AG09309 (cell line): ENCODE data around the gene BPIFA2.

Experiments
- DNase-seq: peaks from one replicate; pipeline ENCODE4 v3.0.0-alpha.2; 2010; ENCODE audit warnings: low read depth
- H3K4me3 ChIP-seq: 2 replicates; pipeline ENCODE4 v1.5.1; 2011; ENCODE audit warnings: mild to moderate bottlenecking, low read depth, low read length, moderate library complexity; ENCODE audit not compliant: control insufficient read depth
- TF ChIP-seq, protein P1 (sequence below): IDR thresholded peaks from 2 replicates; pipeline ENCODE4 v1.5.1; 2011; ENCODE audit warnings: mild to moderate bottlenecking, low read depth, low read length, inconsistent platforms; ENCODE audit not compliant: insufficient read depth, control insufficient read depth; ENCODE audit errors: missing control alignments

The BPIFA2 gene

DNA sequence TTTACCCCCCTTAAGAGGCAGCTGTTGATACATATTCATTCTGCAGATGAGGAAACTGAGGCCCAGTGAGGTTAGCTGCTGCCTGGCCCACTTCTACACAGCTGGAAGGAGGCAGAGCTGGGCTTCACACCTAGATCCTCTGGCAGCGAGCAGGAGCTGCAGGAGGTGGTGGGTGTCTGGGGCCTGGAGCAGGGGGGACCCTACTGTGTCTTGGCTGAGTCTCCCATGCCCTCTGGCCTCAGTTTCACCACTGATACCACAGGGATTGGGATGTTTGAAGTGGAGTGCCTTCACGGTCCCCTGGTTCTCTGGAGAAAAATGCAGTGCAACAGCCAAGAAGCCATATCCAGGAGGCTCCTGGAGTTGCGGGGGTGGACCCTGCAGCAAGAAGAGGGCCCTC lies 8.2 kb upstream of the BPIFA2 start:
- H3K4me3 ChIP-seq: no peak overlapping the region
- no peak for DNase-seq
- TF ChIP-seq, protein P1, sequence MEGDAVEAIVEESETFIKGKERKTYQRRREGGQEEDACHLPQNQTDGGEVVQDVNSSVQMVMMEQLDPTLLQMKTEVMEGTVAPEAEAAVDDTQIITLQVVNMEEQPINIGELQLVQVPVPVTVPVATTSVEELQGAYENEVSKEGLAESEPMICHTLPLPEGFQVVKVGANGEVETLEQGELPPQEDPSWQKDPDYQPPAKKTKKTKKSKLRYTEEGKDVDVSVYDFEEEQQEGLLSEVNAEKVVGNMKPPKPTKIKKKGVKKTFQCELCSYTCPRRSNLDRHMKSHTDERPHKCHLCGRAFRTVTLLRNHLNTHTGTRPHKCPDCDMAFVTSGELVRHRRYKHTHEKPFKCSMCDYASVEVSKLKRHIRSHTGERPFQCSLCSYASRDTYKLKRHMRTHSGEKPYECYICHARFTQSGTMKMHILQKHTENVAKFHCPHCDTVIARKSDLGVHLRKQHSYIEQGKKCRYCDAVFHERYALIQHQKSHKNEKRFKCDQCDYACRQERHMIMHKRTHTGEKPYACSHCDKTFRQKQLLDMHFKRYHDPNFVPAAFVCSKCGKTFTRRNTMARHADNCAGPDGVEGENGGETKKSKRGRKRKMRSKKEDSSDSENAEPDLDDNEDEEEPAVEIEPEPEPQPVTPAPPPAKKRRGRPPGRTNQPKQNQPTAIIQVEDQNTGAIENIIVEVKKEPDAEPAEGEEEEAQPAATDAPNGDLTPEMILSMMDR: no peak

DNA sequence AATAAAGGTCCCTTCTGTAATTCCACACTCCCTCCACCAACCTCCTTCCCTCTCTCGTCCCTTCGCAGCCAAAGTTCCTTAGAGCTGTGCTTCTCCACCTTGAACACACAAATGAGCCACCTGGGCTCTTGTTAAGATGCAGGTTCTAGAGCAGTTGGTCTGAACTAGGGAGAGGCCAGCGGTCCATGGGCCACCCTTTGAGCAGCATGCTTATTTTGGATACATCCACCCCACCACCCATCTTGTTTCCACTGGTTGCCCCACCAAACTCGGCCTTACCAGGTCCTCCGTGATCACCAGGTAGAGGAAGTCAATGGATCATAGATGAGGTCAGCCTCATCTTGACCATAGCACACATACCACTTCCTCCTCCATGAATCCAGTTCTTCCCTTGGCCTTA lies 7.3 kb upstream of the BPIFA2 start:
- DNase-seq: no peak

DNA sequence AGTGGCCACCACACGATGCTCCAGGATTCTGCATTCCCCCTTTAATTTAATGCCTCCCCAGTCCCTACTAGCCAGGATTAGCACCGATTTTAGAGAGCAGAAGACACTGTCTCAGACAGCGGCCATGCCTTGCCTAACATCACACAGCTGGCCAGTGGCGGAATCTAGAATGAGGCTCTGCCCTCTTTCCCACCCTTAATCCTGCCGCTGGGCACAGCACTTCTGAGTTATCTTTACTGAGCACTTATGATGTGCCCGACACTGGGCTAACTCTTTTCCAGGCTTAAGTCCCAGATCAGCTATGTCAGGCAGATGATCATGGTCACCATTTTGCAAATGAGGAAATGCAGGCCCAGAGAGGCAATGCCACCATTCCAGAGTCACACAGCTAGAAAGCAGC lies 5.6 kb upstream of the BPIFA2 start:
- DNase-seq: no peak
- TF ChIP-seq, protein P1: no peak

More for the DNA sequence above, 7.3 kb upstream of the BPIFA2 start:
- TF ChIP-seq, protein P1: no peak
- no peak overlapping the region for H3K4me3 ChIP-seq

DNA sequence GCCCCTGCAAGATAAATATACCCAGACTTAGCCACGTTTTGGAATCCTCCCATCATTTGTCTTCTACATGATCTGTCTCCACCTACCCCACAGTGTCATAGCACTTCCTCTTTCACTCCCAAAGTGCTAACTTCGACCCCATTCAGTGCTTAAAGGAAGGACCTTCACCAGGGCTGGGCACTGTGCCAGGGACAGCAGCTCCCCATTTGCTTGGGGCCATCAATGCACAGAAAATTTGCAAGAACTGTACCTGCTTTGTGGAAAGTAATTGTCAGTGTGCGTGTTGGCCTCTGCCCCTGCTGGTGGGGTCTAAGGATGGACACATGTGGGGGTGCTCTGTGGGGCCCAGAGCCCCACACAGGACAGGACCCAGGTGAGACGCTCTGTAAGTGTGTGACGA lies 5.2 kb upstream of the BPIFA2 start:
- no peak overlapping the region for H3K4me3 ChIP-seq
- DNase-seq: no peak
- TF ChIP-seq, protein P1: no peak

More for the DNA sequence above, 5.6 kb upstream of the BPIFA2 start:
- H3K4me3 ChIP-seq: no peak overlapping the region

DNA sequence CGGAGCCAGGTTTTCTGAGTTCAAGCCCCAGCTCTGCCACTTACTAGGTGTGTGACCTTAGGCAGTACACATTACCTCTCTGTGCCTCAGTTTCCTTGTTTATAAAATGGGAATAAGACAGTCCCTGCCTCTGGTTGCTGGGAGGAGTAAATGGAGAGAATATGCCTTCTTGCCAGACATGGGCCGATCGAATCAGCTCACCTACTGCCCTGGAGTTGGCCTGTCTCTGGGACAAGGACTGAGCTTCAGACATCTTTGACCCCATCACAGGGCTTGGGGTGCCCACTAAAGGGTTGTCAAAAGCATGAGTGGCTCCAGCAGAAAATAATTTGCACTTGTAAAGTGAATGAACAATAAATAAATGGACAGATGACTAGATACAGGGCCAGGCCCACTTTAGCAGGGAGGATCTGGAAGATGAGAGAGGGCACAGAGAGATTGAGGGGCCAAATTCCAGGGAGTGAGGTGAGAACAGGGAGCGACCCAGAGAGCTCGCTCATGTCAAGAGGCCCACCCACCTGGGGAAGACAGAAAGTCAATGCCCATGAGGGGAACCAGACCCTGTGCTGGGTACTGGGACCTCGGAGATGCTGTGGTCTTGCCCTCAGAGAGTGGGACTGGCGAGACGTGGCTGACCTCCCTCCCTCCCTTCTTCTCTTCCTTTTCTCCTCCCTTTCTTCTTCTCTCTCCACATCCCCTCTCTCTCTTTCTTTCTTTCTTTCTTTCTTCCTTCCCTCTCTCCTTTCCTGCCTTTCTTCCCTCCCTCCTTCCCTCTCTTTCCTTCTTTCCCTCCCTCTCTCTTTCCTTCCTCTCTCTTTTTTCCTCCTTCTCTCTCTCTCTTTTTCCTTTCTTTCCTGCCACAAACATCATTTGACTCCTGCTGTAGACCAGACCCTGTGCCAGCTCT lies 3.9 kb upstream of the BPIFA2 start:
- no peak overlapping the region for H3K4me3 ChIP-seq
- TF ChIP-seq, protein P1: no peak
- no peak for DNase-seq

DNA sequence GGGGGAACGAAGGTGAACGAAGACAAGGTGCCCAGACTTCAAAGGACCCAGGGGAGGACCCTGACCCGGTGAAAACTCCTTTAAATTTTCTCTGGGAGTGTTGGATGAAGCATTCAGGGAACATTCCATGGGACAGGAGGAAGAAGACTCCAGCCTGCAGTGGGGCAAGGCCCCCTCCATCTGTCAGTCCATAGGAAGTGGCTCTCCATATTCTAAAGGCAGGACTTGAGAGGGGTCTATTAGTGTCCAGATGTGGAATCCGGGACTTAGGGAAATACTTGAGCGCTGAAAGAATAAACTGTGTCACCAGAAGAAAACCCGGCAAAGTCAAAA lies 3.2 kb upstream of the BPIFA2 start:
- TF ChIP-seq, protein P1: no peak
- no peak for DNase-seq
- H3K4me3 ChIP-seq: no peak overlapping the region
